NB4 (cell line): ENCODE results near the gene ST6GALNAC3.

Experiments
- CTCF ChIP-seq: IDR thresholded peaks from one replicate; pipeline ENCODE4 v1.5.1; 2012; ENCODE audit warnings: low read depth, low read length
- POLR2A ChIP-seq: IDR thresholded peaks from 2 replicates; pipeline ENCODE4 v1.6.1; 2011; ENCODE audit warnings: mild to moderate bottlenecking; ENCODE audit not compliant: insufficient read length; ENCODE audit errors: extremely low read depth

DNA sequence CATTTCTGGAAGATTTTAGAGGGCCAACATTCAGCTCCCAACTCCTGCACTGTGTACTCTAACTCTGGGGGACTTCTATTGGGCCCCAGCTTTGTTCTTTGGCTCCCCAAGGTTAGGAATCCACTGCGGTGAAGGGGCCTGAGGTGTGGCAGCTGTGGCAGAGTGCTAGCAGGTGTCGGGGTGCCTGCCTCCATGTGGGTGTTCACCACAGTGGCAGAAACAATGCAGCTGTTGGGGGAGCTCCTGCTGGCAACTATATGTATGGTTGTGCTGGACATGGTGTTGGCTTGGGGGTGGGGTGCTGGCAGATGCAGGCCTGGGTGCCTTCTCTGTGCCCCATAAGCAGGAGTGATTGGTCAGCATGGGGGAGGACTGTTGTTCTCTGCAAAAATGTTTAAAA, 95.5 kb downstream of the ST6GALNAC3 start:
- TF ChIP-seq CTCF (no peak), POLR2A (no peak)
